ENCODE measurements around the gene PARP8.

DNA sequence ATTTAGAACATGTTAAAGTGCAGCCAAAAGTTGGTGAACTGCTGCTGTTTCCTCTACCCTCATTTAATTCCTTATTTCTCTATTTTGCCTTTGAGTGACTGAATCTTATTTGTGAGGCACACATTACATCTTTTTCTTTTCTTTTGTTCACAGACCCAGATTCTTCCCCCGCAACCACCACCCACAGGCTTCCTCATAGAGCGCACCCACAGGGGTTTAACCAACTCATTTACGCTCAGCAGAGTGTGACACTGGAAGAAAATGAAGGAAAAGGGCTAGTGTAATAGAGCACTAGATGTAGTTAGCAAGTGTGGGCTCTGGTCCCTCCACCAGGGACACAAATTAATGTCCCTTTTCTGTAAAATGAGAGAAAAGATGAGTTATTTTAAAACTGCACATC, 200.7 kb downstream of the PARP8 start:
- TF ChIP-seq FOXP2 (optimal IDR thresholded peaks at IDR 0.05; ENCODE audit: borderline replicate concordance, extremely low read depth, extremely low read length, insufficient read depth) (no peak), TAF1 (IDR thresholded peaks at IDR 0.05; ENCODE audit: borderline replicate concordance, insufficient read depth, low read length) (no peak)
- TF ChIP-seq, protein P1, sequence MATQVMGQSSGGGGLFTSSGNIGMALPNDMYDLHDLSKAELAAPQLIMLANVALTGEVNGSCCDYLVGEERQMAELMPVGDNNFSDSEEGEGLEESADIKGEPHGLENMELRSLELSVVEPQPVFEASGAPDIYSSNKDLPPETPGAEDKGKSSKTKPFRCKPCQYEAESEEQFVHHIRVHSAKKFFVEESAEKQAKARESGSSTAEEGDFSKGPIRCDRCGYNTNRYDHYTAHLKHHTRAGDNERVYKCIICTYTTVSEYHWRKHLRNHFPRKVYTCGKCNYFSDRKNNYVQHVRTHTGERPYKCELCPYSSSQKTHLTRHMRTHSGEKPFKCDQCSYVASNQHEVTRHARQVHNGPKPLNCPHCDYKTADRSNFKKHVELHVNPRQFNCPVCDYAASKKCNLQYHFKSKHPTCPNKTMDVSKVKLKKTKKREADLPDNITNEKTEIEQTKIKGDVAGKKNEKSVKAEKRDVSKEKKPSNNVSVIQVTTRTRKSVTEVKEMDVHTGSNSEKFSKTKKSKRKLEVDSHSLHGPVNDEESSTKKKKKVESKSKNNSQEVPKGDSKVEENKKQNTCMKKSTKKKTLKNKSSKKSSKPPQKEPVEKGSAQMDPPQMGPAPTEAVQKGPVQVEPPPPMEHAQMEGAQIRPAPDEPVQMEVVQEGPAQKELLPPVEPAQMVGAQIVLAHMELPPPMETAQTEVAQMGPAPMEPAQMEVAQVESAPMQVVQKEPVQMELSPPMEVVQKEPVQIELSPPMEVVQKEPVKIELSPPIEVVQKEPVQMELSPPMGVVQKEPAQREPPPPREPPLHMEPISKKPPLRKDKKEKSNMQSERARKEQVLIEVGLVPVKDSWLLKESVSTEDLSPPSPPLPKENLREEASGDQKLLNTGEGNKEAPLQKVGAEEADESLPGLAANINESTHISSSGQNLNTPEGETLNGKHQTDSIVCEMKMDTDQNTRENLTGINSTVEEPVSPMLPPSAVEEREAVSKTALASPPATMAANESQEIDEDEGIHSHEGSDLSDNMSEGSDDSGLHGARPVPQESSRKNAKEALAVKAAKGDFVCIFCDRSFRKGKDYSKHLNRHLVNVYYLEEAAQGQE (IDR thresholded peaks at IDR 0.05; ENCODE audit: insufficient read depth in 1 of 2, low read depth in 2 of 2, low read length in 2 of 2), result no peak
